Ectodermal cell (in vitro differentiated cells): ENCODE measurements around the gene ZSWIM6.

Source experiments
- H3K27ac ChIP-seq: 2 replicates; pipeline ENCODE4 v1.7.0; 2013; ENCODE audit warnings: mild to moderate bottlenecking, low read depth, low read length; ENCODE audit not compliant: insufficient read depth, poor library complexity, severe bottlenecking
- H3K27me3 ChIP-seq: 2 replicates; pipeline ENCODE4 v1.7.0; 2013; ENCODE audit warnings: mild to moderate bottlenecking, low read length; ENCODE audit not compliant: insufficient read depth, control insufficient read depth, poor library complexity, severe bottlenecking
- H3K36me3 ChIP-seq: one replicate; pipeline ENCODE4 v1.7.0; 2013; ENCODE audit warnings: low read length; ENCODE audit not compliant: control insufficient read depth, insufficient read depth
- H3K4me1 ChIP-seq: one replicate; pipeline ENCODE4 v1.7.0; 2013; ENCODE audit warnings: low read length; ENCODE audit not compliant: control insufficient read depth, insufficient read depth
- H3K4me3 ChIP-seq: 2 replicates; pipeline ENCODE4 v1.7.0; 2013; ENCODE audit warnings: low read depth, low read length, control low read depth; ENCODE audit not compliant: insufficient read depth
- H3K9me3 ChIP-seq: 2 replicates; pipeline ENCODE4 v1.7.0; 2013; ENCODE audit warnings: mild to moderate bottlenecking, low read length, moderate library complexity; ENCODE audit not compliant: control insufficient read depth
- WGBS, 2 experiments: methylation state at CpG; one replicate each; pipeline ENCODE4 v1.1.7; 2013; ENCODE audit warnings: missing lambda C conversion rate in 2 of 2; 5-methylcytosine and 5-hydroxymethylcytosine counted together

ZSWIM6 gene

GRCh38 chr5:61493973-61494372, 161.9 kb downstream of the ZSWIM6 start:
- Histone ChIP-seq H3K36me3 (no peaks in the 10 kb centered on the region), H3K4me3 (no peak overlapping the region), H3K4me1 (peaks cover 18% of the 10 kb centered on the region), H3K27ac (no peak overlapping the region), H3K9me3 (no peaks in the 10 kb centered on the region), H3K27me3 (no peaks in the 10 kb centered on the region)
- 92 to 93% methylated on average over 6 of the region's 7 CpGs for WGBS, 2 experiments

DNA sequence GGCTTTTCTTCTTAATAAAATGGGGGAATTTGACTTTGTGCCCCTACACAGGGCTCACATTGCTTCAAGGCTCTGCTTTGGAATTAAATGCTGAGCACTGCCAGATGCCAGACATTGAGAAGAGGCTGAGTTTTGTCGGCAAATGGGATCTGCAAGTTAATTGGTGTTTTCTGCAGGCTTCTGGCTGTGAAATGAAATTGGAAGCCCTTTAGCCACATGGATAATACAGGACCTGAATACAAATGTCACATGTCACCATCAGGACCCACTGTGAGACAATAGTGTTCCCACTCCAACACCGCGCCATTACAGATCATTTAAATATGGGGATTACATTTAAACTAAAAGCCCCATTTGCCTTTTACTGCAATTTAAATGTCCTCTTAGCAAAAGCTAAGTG, 164.4 kb downstream of the ZSWIM6 start:
- H3K4me1 ChIP-seq: peaks cover 24% of the 10 kb centered on the region
- WGBS, 2 experiments: 56 to 59% methylated on average over 3 of the region's 3 CpGs

DNA sequence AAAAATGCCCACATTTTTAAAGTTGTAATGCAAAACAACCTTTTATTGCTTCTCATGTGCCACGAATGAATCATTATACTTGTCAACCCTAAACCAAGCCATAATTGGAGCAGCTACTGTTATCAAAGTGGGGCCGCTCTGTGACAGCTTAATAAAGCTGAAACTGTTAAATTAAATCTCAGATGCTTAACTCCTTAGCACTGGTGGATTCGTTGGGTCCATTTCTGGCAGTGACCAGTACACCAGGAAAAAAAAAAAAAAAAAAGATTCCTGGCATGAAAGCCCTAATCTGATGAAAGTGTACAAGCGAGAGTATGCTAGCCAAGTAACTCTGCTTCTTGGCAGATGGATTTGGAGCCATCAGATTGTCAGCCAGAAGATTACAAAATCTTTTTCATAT, 164.8 kb downstream of the ZSWIM6 start:
- H3K36me3 ChIP-seq: no peaks in the 10 kb centered on the region
- WGBS, 2 experiments: 95 to 97% methylated on average over 4 of the region's 4 CpGs
- peaks cover 24% of the 10 kb centered on the region for H3K4me1 ChIP-seq
- no peaks in the 10 kb centered on the region for H3K27me3 ChIP-seq
- H3K9me3 ChIP-seq: no peaks in the 10 kb centered on the region
- no peak overlapping the region for H3K4me3 ChIP-seq
- peak overlapping the region; percentile 67 for H3K27ac ChIP-seq

More for the DNA sequence above, 164.4 kb downstream of the ZSWIM6 start:
- no peaks in the 10 kb centered on the region for H3K9me3 ChIP-seq
- no peaks in the 10 kb centered on the region for H3K27me3 ChIP-seq
- H3K4me3 ChIP-seq: no peak overlapping the region
- H3K36me3 ChIP-seq: no peaks in the 10 kb centered on the region
- H3K27ac ChIP-seq: peak overlapping the region; percentile 67

DNA sequence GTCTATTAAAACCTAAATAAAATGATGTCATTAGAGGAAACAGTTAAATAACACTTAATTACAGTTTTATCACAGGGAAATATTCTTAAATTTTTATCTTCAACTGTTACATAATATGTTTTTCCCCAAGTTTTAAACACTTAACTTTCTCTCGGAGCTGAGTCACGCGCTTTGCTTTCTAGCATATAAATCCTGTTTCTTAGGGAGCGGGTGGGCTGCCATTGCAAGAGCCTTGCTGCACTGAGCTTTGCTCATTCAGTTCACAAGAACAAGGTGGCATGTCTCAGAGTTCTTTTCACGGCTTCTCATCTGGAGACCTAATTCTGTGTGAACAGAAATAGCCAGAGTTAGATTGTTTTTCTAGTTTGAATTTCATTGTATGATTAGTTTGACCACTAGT, 166.1 kb downstream of the ZSWIM6 start:
- peaks cover 24% of the 10 kb centered on the region for H3K4me1 ChIP-seq
- 95 to 96% methylated on average over 5 of the region's 5 CpGs for WGBS, 2 experiments
- no peaks in the 10 kb centered on the region for H3K9me3 ChIP-seq
- H3K36me3 ChIP-seq: no peaks in the 10 kb centered on the region
- H3K27ac ChIP-seq: no peak overlapping the region
- no peaks in the 10 kb centered on the region for H3K27me3 ChIP-seq
- H3K4me3 ChIP-seq: no peak overlapping the region

GRCh38 chr5:61501971-61502370, 169.9 kb downstream of the ZSWIM6 start:
- Histone ChIP-seq H3K27ac (no peak overlapping the region), H3K36me3 (no peaks in the 10 kb centered on the region), H3K27me3 (no peaks in the 10 kb centered on the region), H3K4me3 (no peak overlapping the region), H3K4me1 (peaks cover 11% of the 10 kb centered on the region), H3K9me3 (no peaks in the 10 kb centered on the region)
- WGBS, 2 experiments: 94 to 99% methylated on average over 3 of the region's 3 CpGs

DNA sequence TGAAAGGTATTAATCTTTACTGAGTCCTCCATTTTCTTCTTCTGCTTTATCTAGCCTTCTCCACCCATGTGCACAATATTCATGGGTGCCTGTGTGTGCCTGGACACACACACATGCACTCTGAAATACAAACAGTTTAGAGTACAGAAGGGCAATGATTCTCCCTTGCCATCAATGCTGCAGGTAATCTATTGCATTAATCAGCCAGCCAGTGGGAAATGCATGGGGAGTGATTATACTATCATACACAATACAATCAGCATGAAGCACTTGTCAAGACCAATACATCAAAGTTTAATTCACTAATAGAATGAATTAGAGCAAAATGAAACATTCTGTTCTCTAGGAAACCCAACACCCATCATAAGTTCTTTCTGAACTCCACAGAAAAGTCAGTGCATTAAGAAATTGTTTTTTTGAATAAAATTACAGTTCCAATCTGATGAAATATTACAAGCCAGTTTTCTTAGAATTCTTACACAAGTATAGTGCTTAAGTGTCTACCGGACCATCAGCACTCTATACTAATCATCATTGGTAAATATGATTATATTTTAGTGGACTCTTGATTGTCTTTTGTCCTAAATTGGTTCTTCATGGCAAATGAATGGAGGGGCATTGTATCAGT, 172.2 kb downstream of the ZSWIM6 start:
- no peaks in the 10 kb centered on the region for H3K27me3 ChIP-seq
- H3K9me3 ChIP-seq: no peaks in the 10 kb centered on the region
- WGBS, 2 experiments: no CpG with 5 or more reads among the region's 1 CpG
- peaks cover 6% of the 10 kb centered on the region for H3K4me1 ChIP-seq
- no peak overlapping the region for H3K27ac ChIP-seq
- no peaks in the 10 kb centered on the region for H3K36me3 ChIP-seq
- no peak overlapping the region for H3K4me3 ChIP-seq

DNA sequence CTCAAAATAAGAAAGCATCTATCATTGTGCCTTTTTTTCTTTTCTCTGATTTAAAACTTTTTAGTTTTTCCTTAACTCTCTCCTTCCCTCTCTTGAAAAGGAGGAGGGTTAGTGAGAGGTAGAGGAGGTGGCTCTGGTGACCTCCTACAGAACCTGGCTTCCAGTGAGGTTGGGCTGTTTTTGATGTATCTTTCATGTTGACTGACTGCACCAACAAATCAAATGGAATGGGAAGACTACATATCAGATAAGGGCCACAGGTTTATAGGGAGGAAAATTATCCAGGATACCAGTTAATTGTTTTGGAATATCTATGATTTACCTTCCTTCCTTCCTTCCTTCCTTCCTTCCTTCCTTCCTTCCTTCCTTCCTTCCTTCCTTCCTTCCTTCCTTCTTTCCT, 173.2 kb downstream of the ZSWIM6 start:
- Histone ChIP-seq H3K27me3 (no peaks in the 10 kb centered on the region), H3K27ac (no peak overlapping the region), H3K4me1 (peaks cover 6% of the 10 kb centered on the region), H3K9me3 (no peaks in the 10 kb centered on the region), H3K4me3 (no peak overlapping the region), H3K36me3 (no peaks in the 10 kb centered on the region)

DNA sequence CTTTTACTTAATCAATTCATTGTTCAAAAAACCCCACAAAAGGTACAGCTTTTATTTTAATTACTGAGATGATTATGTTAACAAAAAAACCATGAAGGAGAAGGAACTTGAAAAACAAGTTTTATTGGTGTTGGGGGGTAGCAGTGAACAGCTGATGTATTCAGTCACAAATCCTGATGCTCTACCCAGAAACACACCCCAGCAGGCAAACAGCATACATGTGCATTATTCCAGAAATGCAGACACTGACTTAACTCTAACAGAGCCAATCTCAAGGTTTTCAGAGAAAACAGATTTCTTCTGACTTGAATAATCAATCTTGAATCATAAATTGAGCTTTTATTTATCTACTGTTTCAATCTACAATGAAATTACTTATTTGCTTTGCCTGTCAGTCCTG, 175.2 kb downstream of the ZSWIM6 start:
- no peak overlapping the region for H3K27ac ChIP-seq
- H3K27me3 ChIP-seq: no peaks in the 10 kb centered on the region
- no peaks in the 10 kb centered on the region for H3K4me1 ChIP-seq
- H3K9me3 ChIP-seq: no peaks in the 10 kb centered on the region
- peaks cover 3% of the 10 kb centered on the region for H3K36me3 ChIP-seq
- H3K4me3 ChIP-seq: no peak overlapping the region

- Histone ChIP-seq H3K36me3 (peaks cover 4% of the 10 kb centered on the region), H3K27me3 (no peaks in the 10 kb centered on the region), H3K27ac (no peak overlapping the region), H3K9me3 (peaks cover 2% of the 10 kb centered on the region), H3K4me1 (no peaks in the 10 kb centered on the region), H3K4me3 (no peak overlapping the region)
- WGBS, 2 experiments: 97 to 100% methylated on average over 2 of the region's 2 CpGs
Observed at GRCh38 chr5:61516946-61517345, 184.9 kb downstream of the ZSWIM6 start.

DNA sequence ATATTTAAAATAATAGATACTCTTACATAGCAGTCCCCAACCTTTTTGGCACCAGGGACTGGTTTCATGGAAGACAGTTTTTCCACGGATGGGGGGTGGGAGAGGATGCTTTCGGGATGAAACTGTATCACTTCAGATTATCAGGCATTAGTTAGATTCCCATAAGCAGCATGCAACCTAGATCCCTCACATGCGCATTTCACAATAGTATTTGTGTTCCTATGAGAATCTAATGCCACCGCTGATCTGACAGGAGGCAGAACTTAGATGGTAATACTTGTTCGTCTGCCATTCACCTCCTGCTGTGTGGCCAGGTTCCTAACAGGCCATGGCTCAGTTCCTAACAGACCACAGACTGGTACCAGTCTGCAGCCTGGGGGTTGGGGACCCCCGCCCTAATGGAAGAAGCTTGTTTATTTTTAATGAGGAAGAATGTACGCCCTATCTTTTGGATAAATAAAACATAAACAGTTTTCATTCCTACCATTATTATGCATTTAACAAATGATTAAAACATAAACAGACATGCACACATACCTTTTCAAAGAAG, 187.7 kb downstream of the ZSWIM6 start:
- no peak overlapping the region for H3K4me3 ChIP-seq
- H3K27me3 ChIP-seq: no peaks in the 10 kb centered on the region
- 83 to 88% methylated on average over 5 to 6 of the region's 7 CpGs for WGBS, 2 experiments
- no peaks in the 10 kb centered on the region for H3K4me1 ChIP-seq
- H3K9me3 ChIP-seq: no peaks in the 10 kb centered on the region
- H3K36me3 ChIP-seq: no peaks in the 10 kb centered on the region
- H3K27ac ChIP-seq: no peak overlapping the region

DNA sequence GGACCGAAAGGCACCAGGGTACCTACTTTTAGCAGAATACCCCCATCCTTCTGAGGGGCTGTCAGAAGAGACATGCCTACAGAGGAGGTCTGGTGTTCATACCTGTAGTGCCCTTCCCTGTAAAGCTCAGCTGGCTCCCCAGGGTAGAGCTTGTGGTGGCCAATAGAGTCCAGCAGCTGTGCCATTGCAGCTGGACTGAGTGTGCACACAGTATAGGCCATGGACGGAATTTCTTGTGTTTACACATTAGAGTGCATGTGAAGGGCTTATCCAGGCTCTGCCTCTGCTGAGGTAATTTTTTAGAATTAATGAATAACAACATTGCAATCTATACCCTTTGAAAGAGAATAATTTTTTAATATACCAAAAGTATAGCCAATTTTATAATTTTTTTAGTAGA, 191.0 kb downstream of the ZSWIM6 start:
- H3K9me3 ChIP-seq: no peaks in the 10 kb centered on the region
- H3K27me3 ChIP-seq: no peaks in the 10 kb centered on the region
- 97 to 100% methylated on average over 2 of the region's 2 CpGs for WGBS, 2 experiments
- no peak overlapping the region for H3K27ac ChIP-seq
- H3K4me1 ChIP-seq: no peaks in the 10 kb centered on the region
- H3K36me3 ChIP-seq: peaks cover 4% of the 10 kb centered on the region
- no peak overlapping the region for H3K4me3 ChIP-seq
